NCI-H1105 treated with DMSO at 0.1 percent for 48 hours (cell line): ENCODE measurements around the gene PRR14L.
"Not testable (repeated sequence)": the region's sequence is repeated elsewhere in the genome, so short reads cannot be mapped to it uniquely, and the experiment has no call there.

ENCODE experiments used
- DNase-seq: peaks from one replicate; lab custom pipeline; 2025; lab: John Stamatoyannopoulos, UW

PRR14L gene

GRCh38 chr22:31681349-31682345 lies 68.3 kb downstream of the PRR14L start:
- no peak for DNase-seq

GRCh38 chr22:31680861-31681341 lies 69.0 kb downstream of the PRR14L start:
- no peak for DNase-seq

- no peak for DNase-seq
These were observed 71.2 kb downstream of the PRR14L start for GRCh38 chr22:31678748-31679147.

- DNase-seq = no peak
These were observed 73.2 kb downstream of the PRR14L start for GRCh38 chr22:31676700-31677099.

GRCh38 chr22:31674219-31674618 lies 75.7 kb downstream of the PRR14L start:
- not testable (repeated sequence) for DNase-seq

GRCh38 chr22:31668849-31669248 lies 81.1 kb downstream of the PRR14L start:
- DNase-seq = not testable (repeated sequence)

GRCh38 chr22:31662668-31663037 lies 87.3 kb downstream of the PRR14L start:
- no peak for DNase-seq

- DNase-seq = peak; percentile 91
These were observed 87.9 kb downstream of the PRR14L start, which contains the start of gene PISD for GRCh38 chr22:31661851-31662667. TSS of gene PISD (minus strand) at chr22:31662215. CDS start at chr22:31662208, 7 bp downstream.

GRCh38 chr22:31660860-31661341 lies 89.0 kb downstream of the PRR14L start:
- DNase-seq = not testable (repeated sequence)

- DNase-seq = no peak
These were observed 90.7 kb downstream of the PRR14L start for GRCh38 chr22:31659246-31659645.

- no peak for DNase-seq
These were observed 95.5 kb downstream of the PRR14L start for GRCh38 chr22:31654408-31654807.

- DNase-seq = no peak
These were observed 96.0 kb downstream of the PRR14L start for GRCh38 chr22:31653944-31654343.

- no peak for DNase-seq
These were observed 96.8 kb downstream of the PRR14L start for GRCh38 chr22:31652911-31653684.

- no peak for DNase-seq
These were observed 97.8 kb downstream of the PRR14L start for GRCh38 chr22:31652088-31652487.

GRCh38 chr22:31651664-31652063 lies 98.3 kb downstream of the PRR14L start:
- no peak for DNase-seq

- DNase-seq = no peak
These were observed 99.5 kb downstream of the PRR14L start for GRCh38 chr22:31650391-31650790.

GRCh38 chr22:31647523-31648320 lies 102.2 kb downstream of the PRR14L start:
- DNase-seq = no peak

- no peak for DNase-seq
These were observed 102.9 kb downstream of the PRR14L start for GRCh38 chr22:31647066-31647465.

GRCh38 chr22:31646186-31647019 lies 103.5 kb downstream of the PRR14L start:
- no peak for DNase-seq
